Right renal pelvis (tissue), 4 donors: ENCODE data around the gene PRM2. TPM values are rescaled to one million over a fixed set of nuclear protein-coding genes. Genes with fewer than 3 reads are reported as not detected.

ENCODE experiments used
- DNase-seq, 4 donors: peaks; one replicate each; pipeline ENCODE4 v3.0.0-alpha.2; 2013; ENCODE audit warnings: low read depth in 4 of 4, low spot score in 3 of 4, missing footprints in 1 of 4
- polyA plus RNA-seq, 4 donors: library from polyadenylated mRNA; unstranded; fragments of 120-200 nt; gene quantifications; one replicate each; pipeline ENCODE4 v1.2.1, GENCODE V29; 2013; ENCODE audit not compliant: insufficient read length in 4 of 4

PRM2 gene
- polyA plus RNA-seq, 4 donors = not detected

DNA sequence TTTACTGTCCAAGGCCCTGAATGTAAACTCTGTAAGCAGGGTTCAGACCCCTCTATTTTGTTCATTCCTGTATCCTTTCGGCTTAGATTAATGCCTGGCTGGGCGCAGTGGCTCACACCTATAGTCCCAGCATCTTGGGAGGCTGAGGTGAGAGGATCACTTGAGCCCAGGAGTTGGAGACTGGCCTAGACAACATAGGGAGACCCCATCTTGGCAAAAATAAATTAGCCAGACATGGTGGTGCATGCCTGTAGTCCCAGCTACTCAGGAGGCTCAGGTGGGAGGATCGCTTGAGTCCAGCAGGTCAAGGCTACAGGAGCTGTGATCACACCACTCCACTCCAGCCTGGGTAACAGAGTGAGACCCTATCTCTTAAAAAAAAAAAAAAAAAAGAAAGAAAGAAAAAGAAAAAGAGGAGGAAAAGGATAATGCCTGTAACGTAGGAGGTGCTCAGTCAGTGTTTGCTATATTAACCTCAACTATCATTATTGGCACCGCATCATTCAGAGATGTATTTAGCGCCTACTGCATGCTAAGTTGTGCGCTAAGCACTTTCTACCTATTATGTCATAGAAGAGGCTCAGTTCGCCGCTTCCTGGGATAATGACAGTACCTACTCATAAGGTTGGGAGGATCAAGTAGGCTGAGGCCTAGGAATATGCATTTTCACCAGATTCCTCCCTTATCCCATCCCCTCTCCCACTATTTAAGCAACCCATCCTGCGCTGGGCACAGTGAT, 25.3 kb downstream of the PRM2 start:
- no peak for DNase-seq

- no peak for DNase-seq
These were observed 26.0 kb downstream of the PRM2 start for GRCh38 chr16:11250091-11250785.

- no peak for DNase-seq
These were observed 26.8 kb downstream of the PRM2 start for GRCh38 chr16:11249233-11250061.

DNA sequence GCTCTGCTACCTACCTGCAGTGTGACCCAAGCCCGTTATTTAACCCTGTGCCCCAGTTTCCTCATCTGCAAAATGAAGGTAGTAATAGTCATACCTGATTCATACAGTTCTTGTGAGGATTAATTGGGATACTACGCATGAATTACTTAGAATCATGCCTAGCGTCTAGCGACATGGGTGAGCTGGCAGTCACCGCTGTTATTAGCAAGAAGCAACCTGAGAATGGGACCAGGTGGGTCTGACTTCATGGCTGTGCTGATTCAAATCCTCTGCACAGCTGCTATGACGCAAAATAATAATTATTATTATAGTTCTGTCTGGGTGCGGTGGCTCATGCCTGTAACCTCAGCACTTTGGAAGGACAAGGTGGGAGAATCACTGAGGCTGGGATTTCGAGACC, 28.1 kb downstream of the PRM2 start:
- no peak for DNase-seq

GRCh38 chr16:11245988-11246387, 30.3 kb downstream of the PRM2 start:
- no peak for DNase-seq

DNA sequence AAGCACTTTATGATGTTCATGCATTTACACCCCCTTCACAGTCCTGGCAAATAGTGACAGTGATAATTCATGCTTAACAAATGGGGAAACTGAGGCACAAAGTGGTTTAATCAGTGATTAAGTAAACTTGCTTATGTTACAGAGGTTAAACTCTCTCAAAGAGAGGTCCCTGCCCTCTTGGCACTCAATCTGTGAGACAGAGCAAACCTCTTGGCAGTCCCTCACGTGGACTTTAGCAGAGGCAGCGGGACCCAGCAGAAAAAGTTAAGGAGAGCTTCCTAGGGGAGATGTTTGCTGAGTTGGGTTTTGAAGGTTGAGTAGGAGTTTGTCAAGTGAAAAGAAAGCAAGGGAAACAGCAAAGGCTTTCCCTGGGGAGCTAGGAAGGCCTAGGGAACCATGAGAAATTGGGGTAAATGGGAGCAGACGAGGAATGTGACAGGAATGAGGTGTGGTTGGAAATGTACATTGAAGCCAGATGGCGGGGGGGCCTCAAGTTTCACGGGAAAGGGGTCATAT, 31.0 kb downstream of the PRM2 start:
- DNase-seq = no peak

DNA sequence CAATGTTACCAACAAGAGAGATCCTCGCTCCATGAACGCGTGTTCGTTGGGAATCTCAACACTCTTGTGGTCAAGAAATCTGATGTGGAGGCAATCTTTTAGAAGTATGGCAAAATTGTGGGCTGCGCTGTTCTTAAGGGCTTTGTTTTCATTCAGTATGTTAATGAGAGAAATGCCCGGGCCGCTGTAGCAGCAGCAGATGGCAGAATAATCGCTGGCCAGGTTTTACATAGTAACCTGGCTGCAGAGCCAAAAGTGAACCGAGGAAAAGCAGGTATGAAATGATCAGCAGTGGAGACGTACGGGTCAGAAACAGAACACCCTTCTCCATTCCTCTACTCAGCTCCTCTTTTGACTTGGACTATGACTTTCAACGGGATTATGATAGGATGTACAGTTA, 33.6 kb downstream of the PRM2 start:
- no peak for DNase-seq

DNA sequence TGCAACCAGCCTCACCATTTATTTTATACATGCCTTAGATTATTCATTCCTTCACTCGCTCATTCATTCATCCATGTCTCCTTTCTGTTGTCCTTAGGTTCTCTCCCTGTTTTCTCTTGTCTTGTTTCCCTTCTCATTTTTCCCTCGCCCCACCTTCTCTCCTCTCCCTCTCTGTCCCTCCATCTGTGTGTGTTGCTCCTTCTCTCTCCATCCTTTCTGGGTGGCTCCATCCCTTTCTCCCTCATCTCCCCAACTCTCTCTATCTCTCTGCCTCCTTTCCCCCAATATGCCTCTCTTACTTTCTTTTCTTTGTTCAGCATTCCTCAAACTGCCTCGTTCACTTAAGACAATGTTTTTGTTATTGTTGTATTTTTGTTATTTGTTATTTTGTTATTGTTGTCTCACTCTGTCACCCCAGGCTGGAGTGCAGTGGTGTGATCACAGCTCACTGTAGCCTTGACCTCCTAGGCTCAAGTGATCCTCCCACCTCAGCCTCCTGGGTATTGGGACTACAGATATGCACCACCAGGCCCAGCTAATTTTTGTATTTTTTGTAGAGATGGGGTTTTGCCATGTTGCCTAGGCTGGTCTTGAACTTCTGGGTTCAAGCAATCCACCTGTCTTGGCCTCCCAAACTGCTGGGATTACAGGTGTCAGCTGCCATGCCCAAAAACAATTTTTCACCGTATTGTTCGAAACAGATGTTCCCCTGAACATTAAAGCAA, 34.6 kb downstream of the PRM2 start:
- no peak for DNase-seq

GRCh38 chr16:11240636-11241473, 35.4 kb downstream of the PRM2 start:
- DNase-seq = no peak

DNA sequence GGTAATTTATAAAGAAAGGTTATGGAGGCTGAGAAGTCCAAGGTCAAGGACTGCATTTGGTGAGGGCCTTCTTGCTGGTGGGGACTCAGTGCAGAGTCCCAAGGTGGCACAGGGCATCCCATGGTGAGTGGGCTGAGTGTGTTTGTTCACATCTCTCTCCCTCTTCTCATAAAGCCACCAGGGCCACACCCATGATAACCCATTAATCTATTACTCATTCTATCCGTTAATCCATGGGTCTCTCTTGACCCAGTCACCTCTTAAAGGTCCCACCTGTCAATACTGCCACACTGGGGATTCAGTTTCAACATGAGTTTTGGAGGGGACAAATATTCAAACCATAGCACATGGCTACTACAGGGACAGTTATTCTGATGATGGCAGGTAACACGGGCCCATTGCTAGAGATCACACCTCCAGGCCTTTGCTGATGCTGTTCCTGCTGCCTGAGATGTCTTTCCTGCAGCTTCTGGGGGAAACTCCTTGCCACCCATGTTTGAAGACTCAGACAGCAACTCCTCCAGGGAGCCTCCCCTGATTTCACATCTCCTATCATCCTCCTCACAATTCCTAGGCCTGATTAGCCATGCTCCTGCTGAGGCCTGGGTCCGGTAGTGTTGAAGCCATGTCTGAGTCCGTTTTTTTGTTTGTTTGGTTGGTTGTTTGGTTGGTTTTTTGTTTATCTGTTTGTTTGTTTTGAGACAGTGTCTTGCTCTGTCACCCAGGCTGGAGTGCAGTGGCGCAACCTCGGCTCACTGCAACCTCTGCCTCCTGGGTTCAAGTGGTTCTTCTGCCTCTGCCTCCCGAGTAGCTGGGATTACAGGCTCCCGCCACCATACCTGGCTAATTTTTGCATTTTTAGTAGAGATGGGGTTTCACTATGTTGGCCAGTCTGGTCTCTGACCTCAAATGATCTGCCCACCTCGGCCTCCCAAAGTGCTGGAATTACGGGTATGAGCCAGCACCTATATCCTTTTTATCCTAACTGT, 36.3 kb downstream of the PRM2 start:
- DNase-seq = no peak

- no peak for DNase-seq
These were observed 37.7 kb downstream of the PRM2 start for GRCh38 chr16:11238272-11239202.

DNA sequence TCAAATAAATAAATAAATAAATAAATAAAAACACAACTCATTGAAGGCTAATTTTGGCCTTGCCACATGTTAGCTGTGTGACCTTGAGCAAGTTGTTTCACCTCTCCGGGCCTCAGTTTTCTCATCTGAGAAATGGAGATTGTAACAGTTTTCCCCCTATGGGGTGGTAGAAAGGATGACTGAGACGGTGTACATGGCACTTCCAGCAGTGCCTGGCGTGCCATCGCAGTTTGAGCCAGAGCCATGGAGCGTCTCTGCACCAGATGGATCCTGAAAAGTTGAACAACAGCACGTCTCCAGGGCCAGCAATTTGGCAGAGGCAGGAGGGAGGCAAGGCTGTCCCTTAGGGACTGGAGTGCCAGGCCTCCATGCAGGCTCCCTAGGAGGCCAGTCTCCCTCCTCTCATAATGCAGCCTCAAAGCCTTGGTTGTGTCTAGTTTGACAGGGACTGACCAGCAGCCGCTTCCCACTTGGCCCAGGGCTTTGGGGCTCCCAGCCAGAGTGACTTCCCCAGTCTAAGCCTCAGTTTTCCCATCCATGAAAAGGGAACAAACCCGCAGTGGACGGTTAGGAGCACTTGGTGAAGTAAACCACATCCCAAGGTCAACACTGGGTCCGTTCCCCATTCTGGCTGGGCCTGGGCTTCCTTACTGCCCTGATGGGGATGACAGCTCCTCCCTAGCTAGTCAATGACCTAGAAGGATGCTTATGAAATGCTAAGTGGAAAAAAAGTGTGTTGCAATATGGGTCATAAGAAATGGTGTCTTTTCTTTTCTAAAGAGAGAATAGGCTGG, 39.6 kb downstream of the PRM2 start:
- no peak for DNase-seq

DNA sequence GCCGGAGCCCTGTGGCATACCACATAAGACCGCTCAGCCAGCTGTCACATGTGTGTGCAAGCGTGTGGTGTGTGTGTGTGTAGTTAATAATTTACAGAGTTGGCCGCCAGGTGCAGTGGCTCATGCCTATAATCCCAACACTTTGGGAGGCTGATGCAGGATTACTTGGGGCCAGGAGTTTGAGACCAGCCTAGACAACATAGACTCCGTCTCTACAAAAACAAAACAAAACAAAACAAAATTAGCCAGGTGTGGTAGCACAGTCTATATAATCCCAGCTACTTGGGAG, 40.6 kb downstream of the PRM2 start:
- DNase-seq = no peak

- no peak for DNase-seq
These were observed 41.2 kb downstream of the PRM2 start for GRCh38 chr16:11234884-11235702.

DNA sequence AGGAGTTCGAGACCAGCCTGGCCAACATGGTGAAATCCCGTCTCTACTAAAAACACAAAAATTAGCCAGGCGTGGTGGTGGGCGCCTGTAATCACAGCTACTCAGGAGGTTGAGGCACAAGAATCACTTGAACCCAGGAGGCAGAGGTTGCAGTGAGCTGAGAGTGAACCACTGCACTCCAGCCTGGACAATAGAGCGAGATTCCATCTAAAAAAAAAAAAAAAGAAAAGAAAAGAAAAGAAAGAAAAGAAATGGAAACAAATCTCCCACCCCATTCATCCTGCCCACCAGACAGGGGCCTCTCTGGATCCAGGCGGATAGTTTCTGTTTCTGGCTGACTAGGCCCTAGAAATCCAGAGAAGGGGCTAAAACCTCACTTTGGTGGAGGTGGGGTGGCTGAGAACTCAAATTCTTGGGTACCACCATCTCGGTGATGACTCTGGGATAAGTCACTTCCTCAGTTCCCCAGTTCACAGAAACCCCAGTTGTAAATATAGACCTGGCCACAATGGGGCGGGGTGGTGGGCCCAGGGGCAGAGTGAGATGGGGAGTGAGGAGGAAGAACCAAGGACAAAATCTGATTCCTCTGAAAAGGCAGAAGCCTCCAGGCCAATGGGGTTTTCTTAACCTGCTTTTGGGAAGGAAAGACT, 42.4 kb downstream of the PRM2 start:
- no peak for DNase-seq
